ENCODE results near the gene MAP3K13.

Gene MAP3K13

DNA sequence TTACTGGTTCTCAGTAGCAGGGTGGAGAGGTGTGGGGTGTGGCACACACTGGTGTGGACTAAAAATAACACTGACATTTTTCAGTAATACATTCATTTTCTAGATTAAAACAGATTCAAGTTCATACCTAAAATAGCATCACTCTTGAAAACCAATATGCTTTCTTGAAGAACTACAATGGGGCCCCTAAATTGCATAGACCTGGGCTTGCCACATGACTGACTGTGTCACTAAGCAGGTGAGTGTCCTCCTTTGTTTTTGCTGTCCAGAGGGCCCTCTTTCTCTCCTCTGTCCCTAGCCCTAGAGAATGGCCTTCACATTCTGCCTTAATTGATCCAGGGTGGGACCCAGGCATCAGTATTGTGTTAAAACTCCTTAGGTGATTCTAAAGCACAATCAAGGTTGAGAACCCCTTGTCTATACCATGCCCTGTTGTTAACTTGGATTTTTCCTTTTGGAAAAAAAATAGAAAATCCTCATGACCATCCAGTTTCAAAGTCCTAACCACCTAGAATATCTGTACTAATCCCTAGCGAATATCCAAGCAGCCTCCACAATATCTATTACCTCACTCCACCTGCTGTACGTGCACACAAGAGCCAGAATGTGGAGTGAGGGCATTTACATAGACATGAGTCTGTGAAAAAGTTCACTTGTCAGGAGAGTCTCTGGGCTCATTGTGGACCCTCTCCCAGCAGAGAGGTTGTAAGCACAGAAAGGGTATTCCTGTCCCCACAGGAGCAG is 154.6 kb downstream of the MAP3K13 start:
- no peak for DNase-seq

DNA sequence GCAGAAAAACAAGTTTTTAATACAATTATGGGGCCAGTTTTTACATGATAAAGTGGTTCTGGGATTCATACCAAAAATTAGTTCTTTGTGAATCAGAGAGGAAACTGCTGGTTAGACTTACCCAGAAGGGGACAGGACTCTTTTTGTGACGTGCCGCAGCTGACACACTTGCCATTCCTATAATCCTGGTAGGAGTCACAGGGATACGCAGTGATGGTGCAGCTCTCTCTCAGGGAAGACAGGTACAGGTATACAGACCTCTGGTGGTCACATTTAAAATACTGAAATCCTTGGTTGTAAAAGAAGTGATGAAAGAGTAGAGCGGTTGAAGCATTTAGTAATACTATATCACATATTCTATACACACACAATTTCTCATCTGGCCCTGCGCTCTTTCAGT is 156.1 kb downstream of the MAP3K13 start:
- DNase-seq: no peak

DNA sequence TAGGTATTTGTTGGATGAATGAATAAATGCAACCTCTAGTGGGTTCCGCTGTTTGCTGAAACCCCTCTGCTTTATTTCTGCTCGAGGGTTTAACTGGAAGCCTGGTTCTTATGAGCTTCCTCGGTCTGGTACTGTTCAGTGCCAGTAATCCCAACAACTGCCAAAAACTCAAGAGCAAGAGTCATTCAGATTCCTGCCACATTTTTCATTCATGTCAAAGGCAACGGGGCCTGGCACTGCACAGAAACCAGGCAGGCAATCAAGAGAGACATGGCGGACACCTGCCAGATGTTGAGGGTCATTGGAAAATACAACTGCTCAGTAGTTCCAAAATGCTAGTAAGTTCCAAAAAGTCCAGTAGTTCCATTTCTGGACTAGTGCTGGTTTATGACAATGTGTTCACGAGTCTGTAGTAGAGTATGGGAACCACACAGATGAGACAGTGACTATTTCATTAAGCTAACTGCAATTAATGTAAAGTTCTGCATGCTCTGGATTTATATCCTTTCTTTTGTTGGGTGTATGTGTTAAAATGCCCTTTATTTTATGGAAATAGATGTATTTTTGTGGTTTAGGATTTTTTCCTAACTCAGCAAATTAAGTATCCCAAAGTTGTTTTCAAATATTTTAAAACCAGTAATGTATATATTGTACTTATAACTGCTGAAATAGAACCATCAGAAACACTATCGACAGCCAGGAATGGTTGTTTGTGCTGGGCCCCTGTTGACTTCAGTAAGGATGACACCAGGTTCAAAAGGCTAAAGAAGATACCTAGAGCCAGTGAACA is 158.6 kb downstream of the MAP3K13 start:
- no peak for DNase-seq

DNA sequence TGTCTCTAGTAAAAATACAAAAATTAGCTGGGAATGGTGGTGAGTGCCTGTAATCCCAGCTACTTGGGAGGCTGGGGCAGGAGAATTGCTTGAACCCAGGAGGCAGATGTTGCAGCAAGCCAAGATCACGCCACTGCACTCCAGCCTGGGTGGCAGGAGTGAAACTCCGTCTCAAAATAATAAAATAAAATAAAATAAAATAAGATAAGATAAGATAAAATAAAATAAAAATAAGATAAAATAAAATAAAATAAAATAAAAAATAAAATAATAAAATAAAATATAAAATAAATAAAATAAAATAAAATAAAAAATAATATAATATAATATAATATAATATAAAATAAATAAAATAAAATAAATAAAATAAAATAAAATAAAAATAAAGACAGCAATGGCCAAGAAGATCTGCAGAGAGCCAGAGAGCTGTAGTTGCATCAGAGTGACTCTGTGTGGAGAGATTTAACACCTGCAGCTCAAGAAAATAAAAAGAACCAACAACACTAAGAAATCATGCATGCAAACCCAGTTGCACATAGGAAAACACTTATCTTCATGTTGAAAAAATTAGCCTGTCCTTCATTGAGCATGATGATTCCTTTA is 163.5 kb downstream of the MAP3K13 start:
- DNase-seq: no peak

DNA sequence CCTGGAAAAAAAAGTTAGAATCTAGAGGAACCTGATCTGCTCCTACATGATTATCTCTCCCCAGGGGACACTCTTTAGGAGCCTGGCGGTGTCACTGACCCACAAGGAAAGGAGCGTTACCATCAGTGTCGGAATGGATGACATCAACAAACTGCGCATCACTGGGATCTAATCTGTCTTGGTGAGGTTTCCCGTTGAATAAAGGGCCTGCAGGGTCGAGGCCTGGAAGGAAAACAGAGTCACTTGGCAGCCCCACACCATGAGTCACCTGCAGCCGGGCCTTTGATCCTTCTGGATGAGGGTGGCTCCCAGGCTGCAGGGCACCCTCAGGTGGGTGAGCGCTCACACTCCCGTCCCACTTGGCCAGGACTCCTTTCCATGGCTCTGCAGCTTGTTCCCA is 164.4 kb downstream of the MAP3K13 start:
- DNase-seq: no peak

DNA sequence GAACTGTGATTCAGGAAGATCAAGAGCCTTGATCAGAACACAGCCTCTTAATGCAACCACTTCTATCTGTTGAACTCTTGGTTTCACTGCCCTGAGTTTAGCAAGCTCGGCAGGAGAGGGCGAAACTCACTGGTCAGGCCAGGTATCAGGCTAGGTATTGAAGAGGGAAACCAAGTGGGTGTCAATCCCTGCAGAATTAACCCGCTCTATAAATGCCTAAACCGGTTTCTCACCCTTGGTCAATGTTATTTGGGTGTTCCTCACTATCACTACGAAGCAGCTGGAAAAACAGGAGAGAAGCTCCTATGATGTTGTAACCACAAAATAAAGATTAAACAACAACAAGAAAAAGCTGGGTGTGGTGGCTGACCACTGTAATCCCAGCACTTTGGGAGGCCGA is 165.6 kb downstream of the MAP3K13 start:
- no peak for DNase-seq

DNA sequence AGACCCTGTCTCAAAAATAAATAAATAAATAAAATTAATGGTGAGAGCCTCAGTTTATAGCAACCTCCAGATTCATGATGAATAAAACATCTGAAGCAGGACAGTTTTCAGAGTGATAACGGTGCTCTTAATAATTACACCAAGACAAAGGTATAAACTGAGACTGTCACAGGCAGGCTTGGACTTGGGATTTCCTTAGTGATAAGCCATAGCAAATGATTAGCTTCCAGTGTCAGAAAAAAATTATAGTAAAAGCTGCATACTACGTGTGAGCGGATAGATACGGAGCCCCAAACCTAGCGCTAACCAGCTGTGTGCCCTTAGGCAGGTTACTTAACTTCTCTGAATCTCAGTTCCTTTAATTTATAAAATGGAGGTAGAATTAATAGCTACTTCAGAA is 167.9 kb downstream of the MAP3K13 start:
- no peak for DNase-seq

DNA sequence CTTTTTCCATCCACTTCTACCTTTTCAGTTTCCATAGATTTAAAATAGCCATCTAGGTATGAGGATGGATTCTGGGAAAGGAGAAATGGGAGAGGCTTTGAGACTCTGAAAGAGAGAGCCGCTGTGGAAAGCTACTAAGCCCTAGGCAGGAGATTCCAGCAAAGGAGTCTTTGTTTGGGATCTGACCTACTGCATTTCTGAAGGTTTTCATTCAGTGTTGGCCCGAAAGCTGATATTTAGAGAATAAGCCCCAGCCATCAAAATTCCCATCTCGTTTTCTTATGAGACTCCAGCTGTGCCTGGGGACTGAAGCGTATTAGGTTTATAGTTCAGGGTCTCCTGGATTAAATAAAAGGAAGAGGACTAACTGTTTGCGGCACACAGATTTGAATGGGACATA is 170.0 kb downstream of the MAP3K13 start:
- no peak for DNase-seq

DNA sequence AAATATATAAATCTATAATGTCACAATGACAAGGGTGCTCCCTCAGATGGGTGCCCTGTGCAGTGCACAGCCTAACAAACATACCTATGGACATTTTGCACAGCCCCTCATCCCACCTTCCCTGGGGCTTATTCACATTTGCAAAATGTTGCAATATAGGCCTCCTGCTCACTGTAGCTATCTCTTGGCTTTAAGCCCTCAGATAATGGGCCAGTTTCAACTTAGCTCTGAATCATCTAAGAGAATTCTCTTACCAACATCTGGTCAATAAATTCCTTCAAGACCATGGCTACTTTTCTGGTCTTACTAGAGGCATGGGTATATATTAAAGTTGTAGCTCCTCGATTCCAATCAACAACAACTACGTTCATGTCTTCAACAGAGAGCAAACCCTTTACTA is 171.6 kb downstream of the MAP3K13 start:
- no peak for DNase-seq

DNA sequence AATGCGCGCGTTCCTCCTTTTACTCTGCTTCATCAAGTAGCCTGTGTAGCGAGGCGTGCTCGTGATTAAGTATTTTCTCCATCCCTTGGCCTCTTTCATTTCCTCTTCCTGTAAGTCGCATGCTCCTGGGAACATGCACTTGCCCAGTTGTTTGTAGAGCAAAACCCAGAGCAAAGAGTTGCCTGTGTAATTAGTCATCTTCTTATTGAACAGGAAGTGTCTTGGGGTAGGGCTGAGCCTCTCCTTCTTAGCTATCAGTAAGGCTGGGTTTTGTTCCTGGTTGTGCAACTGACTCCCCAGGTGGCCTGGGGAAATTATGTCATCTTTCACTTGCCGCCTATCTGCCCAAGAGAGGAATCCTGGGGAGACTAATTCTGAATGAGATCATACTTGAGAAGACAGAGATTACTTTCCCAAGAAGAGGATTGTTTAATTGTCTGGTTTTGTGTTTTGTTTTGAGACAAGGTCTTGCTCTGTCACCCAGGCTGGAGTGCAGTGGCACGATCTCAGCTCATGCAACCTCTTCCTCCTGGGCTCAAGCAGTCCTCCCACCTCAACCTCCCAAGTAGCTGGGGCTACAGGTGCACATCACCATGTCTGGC is 174.5 kb downstream of the MAP3K13 start:
- DNase-seq: peak; percentile 81 to 93 (median 86)
